Caco-2 (cell line): Measurements from ENCODE around the gene SATB2. TPM values are rescaled to one million over a fixed set of nuclear protein-coding genes. Genes with fewer than 3 reads are reported as not detected.

Experiments
- BruUV-seq: library from RNA; stranded (reverse); fragments of 400-500 nt; replicated peaks from 2 replicates; lab custom pipeline; 2021; lab: Mats Ljungman, UMichigan
- CTCF ChIA-PET: fragments of 300-600 bp; sonication (Branson Sonifier 250); formaldehyde crosslinking; loops from one replicate; lab custom pipeline; 2022; ENCODE audit warnings: antibody characterized with exemption; lab: Charles Lee
- POLR2A ChIA-PET: fragments of 300-600 bp; sonication (Branson Sonifier 250); formaldehyde crosslinking; loops from one replicate; lab custom pipeline; 2022; ENCODE audit warnings: antibody characterized with exemption; lab: Charles Lee
- DNase-seq, 2 experiments: peaks; one replicate each; pipeline versions ENCODE4 v3.0.0 to v3.0.0-alpha.2; 2020 to 2022
- H3K27me3 ChIP-seq: replicated peaks from 2 replicates; pipeline ENCODE4 v1.6.0; 2011; ENCODE audit warnings: low read length; ENCODE audit not compliant: control insufficient read depth, insufficient read depth
- H3K36me3 ChIP-seq: 2 replicates; pipeline ENCODE4 v1.5.1; 2011; ENCODE audit warnings: low read length; ENCODE audit not compliant: control insufficient read depth, insufficient read depth
- H3K4me1 ChIP-seq: fragments of 250-450 bp; sonication (Bioruptor Pico); 2 replicates; pipeline ENCODE4 v1.5.1; 2020; ENCODE audit warnings: mild to moderate bottlenecking
- H3K4me3 ChIP-seq: 2 replicates; pipeline ENCODE4 v1.5.1; 2011; ENCODE audit warnings: low read depth, mild to moderate bottlenecking, control low read depth, low read length
- H3K9me3 ChIP-seq: fragments of 250-450 bp; sonication (Bioruptor Pico); 2 replicates; pipeline ENCODE4 v1.5.1; 2020; ENCODE audit warnings: mild to moderate bottlenecking, moderate library complexity
- H3K27ac Mint-ChIP-seq: one replicate; pipeline ENCODE4 v1.8.0; 2022; ENCODE audit warnings: mixed read lengths; ENCODE audit not compliant: unreplicated experiment
- H3K27me3 Mint-ChIP-seq: one replicate; pipeline ENCODE4 v1.8.0; 2022; ENCODE audit warnings: mixed read lengths; ENCODE audit not compliant: insufficient read depth, unreplicated experiment
- H3K36me3 Mint-ChIP-seq: one replicate; pipeline ENCODE4 v1.8.0; 2022; ENCODE audit warnings: mild to moderate bottlenecking, mixed read lengths; ENCODE audit not compliant: insufficient read depth, unreplicated experiment
- H3K4me1 Mint-ChIP-seq: one replicate; pipeline ENCODE4 v1.8.0; 2022; ENCODE audit warnings: low read depth, mixed read lengths; ENCODE audit not compliant: unreplicated experiment
- H3K4me3 Mint-ChIP-seq: one replicate; pipeline ENCODE4 v1.8.0; 2022; ENCODE audit warnings: mild to moderate bottlenecking, moderate library complexity, mixed read lengths; ENCODE audit not compliant: unreplicated experiment
- H3K9me3 Mint-ChIP-seq: one replicate; pipeline ENCODE4 v1.8.0; 2022; ENCODE audit warnings: mixed read lengths; ENCODE audit not compliant: unreplicated experiment
- intact Hi-C: fragments of 100-400 bp; cut with micrococcal nuclease; formaldehyde crosslinking; loops from one replicate; pipeline ENCODE4 v1.10.0; 2022; ENCODE audit not compliant: unreplicated experiment
- total RNA-seq: library from RNA; stranded (reverse); gene quantifications from 2 replicates; pipeline ENCODE4 v1.2.3, GENCODE V29; 2022
- TF ChIP-seq, protein P1 (sequence below), 2 experiments: fragments of 200-600 bp in 1 of 2; IDR thresholded peaks; 1 replicate in 1 of 2; 2 replicates in 1 of 2; pipeline versions ENCODE4 v1.5.1 to v1.8.0; 2011 to 2022; ENCODE audit warnings: antibody characterized with exemption in 1 of 2, control low read depth in 1 of 2, inconsistent platforms in 1 of 2, low read depth in 1 of 2, low read length in 1 of 2, mild to moderate bottlenecking in 1 of 2, moderate library complexity in 1 of 2; ENCODE audit not compliant: insufficient read depth in 1 of 2, severe bottlenecking in 1 of 2, unreplicated experiment in 1 of 2

The SATB2 gene
- total RNA-seq, 1 experiment from 2014 or later: 1.1 TPM

DNA sequence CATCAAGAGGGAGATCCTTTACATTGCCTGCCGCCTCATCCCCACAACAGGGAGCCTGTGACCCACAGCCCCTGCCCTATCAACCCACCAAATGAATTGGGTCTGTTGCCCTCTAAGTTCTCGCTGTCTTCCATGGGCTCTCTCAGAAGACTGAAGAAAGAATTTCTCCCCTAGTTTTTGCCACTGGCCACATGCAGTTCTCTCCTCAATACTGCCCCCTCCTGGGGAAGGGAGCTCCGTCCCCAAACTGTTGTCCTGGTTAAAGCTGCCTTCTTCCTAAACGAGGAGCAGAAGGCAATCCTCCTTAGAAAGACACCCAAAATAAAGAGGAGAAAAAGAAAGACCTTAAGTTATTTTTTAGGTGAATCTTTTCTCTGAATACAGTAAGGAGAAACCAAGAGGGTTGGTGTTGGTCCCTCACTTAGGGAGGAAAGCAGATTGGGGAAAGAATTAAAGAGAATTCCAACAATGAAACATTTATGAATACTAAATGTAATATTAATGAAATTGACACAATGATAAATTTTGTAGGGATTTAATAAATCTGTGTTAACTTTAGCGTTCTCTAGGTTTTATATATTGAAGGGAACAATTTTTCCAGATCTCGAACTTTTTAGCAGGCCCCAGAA lies 31.1 kb upstream of the SATB2 start:
- ChIA-PET POLR2A (no interaction called here), CTCF (interaction anchor here (0.5 to 1.4 kb wide), 5 partner anchors 17 to 1174 kb away, joined by 3 to 14 read pairs (median 3); no protein-coding TSS in a partner anchor)
- Histone ChIP-seq H3K27me3 (no peaks in the 10 kb centered on the region), H3K4me3 (no peak overlapping the region), H3K9me3 (no peaks in the 10 kb centered on the region), H3K4me1 (no peaks in the 10 kb centered on the region), H3K36me3 (no peaks in the 10 kb centered on the region)
- TF ChIP-seq, protein P1, sequence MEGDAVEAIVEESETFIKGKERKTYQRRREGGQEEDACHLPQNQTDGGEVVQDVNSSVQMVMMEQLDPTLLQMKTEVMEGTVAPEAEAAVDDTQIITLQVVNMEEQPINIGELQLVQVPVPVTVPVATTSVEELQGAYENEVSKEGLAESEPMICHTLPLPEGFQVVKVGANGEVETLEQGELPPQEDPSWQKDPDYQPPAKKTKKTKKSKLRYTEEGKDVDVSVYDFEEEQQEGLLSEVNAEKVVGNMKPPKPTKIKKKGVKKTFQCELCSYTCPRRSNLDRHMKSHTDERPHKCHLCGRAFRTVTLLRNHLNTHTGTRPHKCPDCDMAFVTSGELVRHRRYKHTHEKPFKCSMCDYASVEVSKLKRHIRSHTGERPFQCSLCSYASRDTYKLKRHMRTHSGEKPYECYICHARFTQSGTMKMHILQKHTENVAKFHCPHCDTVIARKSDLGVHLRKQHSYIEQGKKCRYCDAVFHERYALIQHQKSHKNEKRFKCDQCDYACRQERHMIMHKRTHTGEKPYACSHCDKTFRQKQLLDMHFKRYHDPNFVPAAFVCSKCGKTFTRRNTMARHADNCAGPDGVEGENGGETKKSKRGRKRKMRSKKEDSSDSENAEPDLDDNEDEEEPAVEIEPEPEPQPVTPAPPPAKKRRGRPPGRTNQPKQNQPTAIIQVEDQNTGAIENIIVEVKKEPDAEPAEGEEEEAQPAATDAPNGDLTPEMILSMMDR (IDR thresholded peaks at IDR 0.05; ENCODE audit: insufficient read depth in 1 of 2, low read depth in 1 of 2, low read length in 1 of 2, severe bottlenecking in 1 of 2, unreplicated experiment in 1 of 2): peak; percentile 73 to 84
- Mint-ChIP-seq H3K27me3 (peaks cover 7% of the 10 kb centered on the region), H3K36me3 (no peaks in the 10 kb centered on the region), H3K27ac (no peak overlapping the region), H3K4me3 (no peak overlapping the region), H3K4me1 (no peaks in the 10 kb centered on the region), H3K9me3 (no peaks in the 10 kb centered on the region)
- intact Hi-C loops: loop anchor here (1.0 to 5.0 kb wide), 3 partner anchors 107 to 1117 kb away; no protein-coding TSS in a partner anchor
- peak in 1 of 2 experiments; percentile 72 for DNase-seq
- no TSS peak for BruUV-seq

DNA sequence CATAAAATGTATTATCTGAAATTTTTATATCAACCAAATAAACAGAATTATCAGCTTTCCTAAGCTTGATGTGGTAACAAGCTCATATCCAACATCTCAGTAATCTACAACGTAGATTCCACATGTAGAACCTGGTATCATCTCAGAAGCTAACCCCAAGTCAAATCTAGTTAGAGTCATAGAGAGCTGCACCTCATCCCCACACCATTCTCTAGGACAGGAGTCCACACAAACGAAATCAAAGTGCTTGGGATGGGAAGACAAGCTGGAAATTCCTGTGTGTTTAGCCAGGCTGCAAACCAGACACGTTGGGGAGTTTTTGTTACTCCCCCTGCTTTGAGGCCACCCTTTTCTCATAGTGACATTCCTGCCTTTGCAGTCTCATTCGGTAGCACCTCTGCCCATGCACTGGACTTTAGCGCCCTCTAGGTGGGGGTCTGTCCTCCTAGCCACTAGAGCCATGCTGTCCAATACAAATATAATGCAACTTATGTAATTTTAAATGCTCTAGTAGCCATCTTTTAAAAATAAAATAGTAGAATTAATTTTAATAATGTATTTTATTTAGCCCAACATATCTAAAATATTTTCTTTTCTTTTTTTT lies 28.1 kb upstream of the SATB2 start:
- no TSS peak for BruUV-seq
- Mint-ChIP-seq H3K4me3 (no peak overlapping the region), H3K4me1 (no peaks in the 10 kb centered on the region), H3K36me3 (no peaks in the 10 kb centered on the region), H3K9me3 (no peaks in the 10 kb centered on the region), H3K27me3 (peaks cover 7% of the 10 kb centered on the region), H3K27ac (no peak overlapping the region)
- Histone ChIP-seq H3K9me3 (no peaks in the 10 kb centered on the region), H3K36me3 (no peaks in the 10 kb centered on the region), H3K4me1 (no peaks in the 10 kb centered on the region), H3K4me3 (no peak overlapping the region), H3K27me3 (no peaks in the 10 kb centered on the region)
- TF ChIP-seq, protein P1 (IDR thresholded peaks at IDR 0.05; ENCODE audit: insufficient read depth in 1 of 2, low read depth in 1 of 2, low read length in 1 of 2, severe bottlenecking in 1 of 2, unreplicated experiment in 1 of 2): peak; percentile 83 to 87
- ChIA-PET CTCF (interaction anchor here (1.0 to 1.6 kb wide), 2 partner anchors 14 to 111 kb away, joined by 5 to 7 read pairs; no protein-coding TSS in a partner anchor), POLR2A (no interaction called here)
- peak; percentile 76 to 84 for DNase-seq
- intact Hi-C loops: loop anchor here (1.0 to 5.0 kb wide), 7 partner anchors 15 to 1177 kb away; no protein-coding TSS in a partner anchor

DNA sequence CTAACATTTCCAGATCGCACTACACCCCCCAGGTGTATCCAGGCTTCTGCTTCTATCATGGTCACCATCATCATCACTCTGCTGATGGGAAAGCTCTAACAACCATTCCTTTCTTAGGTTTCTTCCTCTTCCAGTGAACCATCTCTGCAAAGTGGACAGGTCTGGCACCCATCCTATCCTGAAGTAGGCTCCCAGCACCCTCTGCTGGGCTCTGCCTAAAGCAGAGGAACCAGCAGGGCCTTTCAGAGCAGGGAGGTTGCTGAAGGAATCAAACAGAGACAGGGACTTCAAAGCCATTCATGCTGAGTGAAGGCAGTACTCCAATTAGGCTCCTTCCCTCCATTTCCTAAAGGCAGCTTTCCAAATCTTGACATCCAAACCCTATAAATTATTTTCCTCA lies 27.2 kb upstream of the SATB2 start:
- H3K27ac Mint-ChIP-seq: no peak overlapping the region
- H3K36me3 Mint-ChIP-seq: no peaks in the 10 kb centered on the region
- CTCF ChIA-PET: interaction anchor here (1.0 to 1.6 kb wide), 2 partner anchors 13 to 112 kb away, joined by 5 to 7 read pairs; no protein-coding TSS in a partner anchor
- DNase-seq: peak in 1 of 2 experiments; percentile 36
- BruUV-seq: no TSS peak
- no peaks in the 10 kb centered on the region for H3K4me1 Mint-ChIP-seq
- intact Hi-C loops: loop anchor here (1.0 to 5.0 kb wide), 3 partner anchors 463 to 1113 kb away; no protein-coding TSS in a partner anchor
- Histone ChIP-seq H3K9me3 (no peaks in the 10 kb centered on the region), H3K27me3 (no peaks in the 10 kb centered on the region), H3K36me3 (no peaks in the 10 kb centered on the region), H3K4me3 (no peak overlapping the region), H3K4me1 (no peaks in the 10 kb centered on the region)
- no peak overlapping the region for H3K4me3 Mint-ChIP-seq
- H3K9me3 Mint-ChIP-seq: no peaks in the 10 kb centered on the region
- H3K27me3 Mint-ChIP-seq: peaks cover 7% of the 10 kb centered on the region
- TF ChIP-seq, protein P1 (IDR thresholded peaks at IDR 0.05; ENCODE audit: insufficient read depth in 1 of 2, low read depth in 1 of 2, low read length in 1 of 2, severe bottlenecking in 1 of 2, unreplicated experiment in 1 of 2): peak in 1 of 2 experiments; percentile 56
- POLR2A ChIA-PET: no interaction called here
